Karpas-422 (cell line): ENCODE data around the gene RPGRIP1L. TPM values are rescaled to one million over a fixed set of nuclear protein-coding genes. Genes with fewer than 3 reads are reported as not detected.
A peak's percentile ranks its signal among the peaks of the same experiment; 100 is the strongest.
"Not testable (repeated sequence)": the region's sequence is repeated elsewhere in the genome, so short reads cannot be mapped to it uniquely, and the experiment has no call there.

ENCODE experiments used
- DNase-seq: peaks from one replicate; pipeline ENCODE4 v3.0.0-alpha.2; 2015
- H2AFZ ChIP-seq: fragments of 200-600 bp; sonication (generic); 2 replicates; pipeline ENCODE4 v1.6.1; 2014; ENCODE audit warnings: antibody characterized with exemption, low read length, mixed read lengths
- H3K27ac ChIP-seq: fragments of 200-600 bp; sonication (generic); 2 replicates; pipeline ENCODE4 v1.5.1; 2014; ENCODE audit warnings: mild to moderate bottlenecking, low read length, moderate library complexity
- H3K27me3 ChIP-seq: fragments of 200-600 bp; sonication (generic); 2 replicates; pipeline ENCODE4 v1.6.1; 2014; ENCODE audit warnings: low read length, mixed read lengths
- H3K36me3 ChIP-seq: fragments of 200-600 bp; sonication (generic); 2 replicates; pipeline ENCODE4 v1.6.1; 2014; ENCODE audit warnings: low read length, mixed read lengths; ENCODE audit not compliant: insufficient read depth
- H3K4me1 ChIP-seq: fragments of 200-600 bp; sonication (generic); 2 replicates; pipeline ENCODE4 v1.6.1; 2014; ENCODE audit warnings: mild to moderate bottlenecking, low read length, mixed read lengths
- H3K4me2 ChIP-seq: fragments of 200-600 bp; sonication (generic); 2 replicates; pipeline ENCODE4 v1.6.1; 2014; ENCODE audit warnings: low read length, low read depth, mild to moderate bottlenecking; ENCODE audit not compliant: poor library complexity, severe bottlenecking
- H3K4me3 ChIP-seq: fragments of 200-600 bp; sonication (generic); 2 replicates; pipeline ENCODE4 v1.5.1; 2014; ENCODE audit warnings: mild to moderate bottlenecking, antibody characterized with exemption, low read length, mixed read lengths
- H3K79me2 ChIP-seq: fragments of 200-600 bp; sonication (generic); 2 replicates; pipeline ENCODE4 v1.6.1; 2014; ENCODE audit warnings: mild to moderate bottlenecking, low read length, mixed read lengths
- H3K9ac ChIP-seq: fragments of 200-600 bp; sonication (generic); 2 replicates; pipeline ENCODE4 v1.6.0; 2014; ENCODE audit warnings: low read length
- H3K9me2 ChIP-seq: fragments of 200-600 bp; sonication (generic), shearing (Covaris generic); replicated peaks from 2 replicates; pipeline ENCODE4 v1.6.0; 2014; ENCODE audit warnings: mild to moderate bottlenecking, low read length, moderate library complexity; ENCODE audit not compliant: insufficient read depth
- H3K9me3 ChIP-seq: fragments of 300-700, 200-600 bp; sonication (generic); 2 replicates; pipeline ENCODE4 v1.6.1; 2014; ENCODE audit warnings: low read length, mixed read lengths
- H4K20me1 ChIP-seq: fragments of 200-600 bp; sonication (generic); 2 replicates; pipeline ENCODE4 v1.6.1; 2014; ENCODE audit warnings: mild to moderate bottlenecking, antibody characterized with exemption, low read length, low read depth; ENCODE audit not compliant: insufficient read depth
- total RNA-seq: library from RNA; depleted of rRNA; stranded (reverse); fragments of >200 nt; shearing (Covaris generic); gene quantifications from 2 replicates; pipeline ENCODE4 v1.2.3, GENCODE V29; 2014; ENCODE audit warnings: low replicate concordance

The RPGRIP1L gene
- total RNA-seq, 1 experiment from 2014 or later = 19.1 TPM

DNA sequence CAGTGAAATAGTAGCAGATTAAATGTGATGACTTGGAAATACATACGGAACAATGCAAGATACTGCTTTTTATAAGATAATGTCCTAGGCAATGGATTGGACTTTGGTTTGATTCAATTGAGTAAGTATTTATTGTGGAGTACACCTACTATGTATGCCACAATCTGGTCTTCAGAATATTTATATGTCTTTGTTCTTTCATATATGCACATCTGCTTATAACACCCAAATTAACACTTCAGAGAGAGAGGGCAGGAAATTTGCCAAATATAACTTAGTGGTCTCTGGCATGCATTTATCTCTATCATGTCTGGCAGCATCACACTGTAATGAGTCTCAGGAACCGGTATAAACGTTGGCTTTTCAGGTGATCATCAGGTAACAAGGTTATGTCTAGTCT, 16.9 kb downstream of the RPGRIP1L start:
- H3K27me3 ChIP-seq = no peaks in the 10 kb centered on the region
- no peaks in the 10 kb centered on the region for H3K9me3 ChIP-seq
- H3K36me3 ChIP-seq = peaks cover 52% of the 10 kb centered on the region
- H3K4me3 ChIP-seq = no peak overlapping the region
- peaks cover 12% of the 10 kb centered on the region for H3K4me1 ChIP-seq
- H3K79me2 ChIP-seq = peaks cover 5% of the 10 kb centered on the region; the same call in 1 of the 2 replicates
- H3K4me2 ChIP-seq = no peak overlapping the region
- no peaks in the 10 kb centered on the region for H4K20me1 ChIP-seq
- no peak overlapping the region for H3K9ac ChIP-seq
- H3K9me2 ChIP-seq = no peaks in the 10 kb centered on the region
- H3K27ac ChIP-seq = 0 out of 2 replicates have a peak overlapping the region, but pooled peaks have one; percentile 0
- no peak for DNase-seq
- H2AFZ ChIP-seq = no peak overlapping the region

DNA sequence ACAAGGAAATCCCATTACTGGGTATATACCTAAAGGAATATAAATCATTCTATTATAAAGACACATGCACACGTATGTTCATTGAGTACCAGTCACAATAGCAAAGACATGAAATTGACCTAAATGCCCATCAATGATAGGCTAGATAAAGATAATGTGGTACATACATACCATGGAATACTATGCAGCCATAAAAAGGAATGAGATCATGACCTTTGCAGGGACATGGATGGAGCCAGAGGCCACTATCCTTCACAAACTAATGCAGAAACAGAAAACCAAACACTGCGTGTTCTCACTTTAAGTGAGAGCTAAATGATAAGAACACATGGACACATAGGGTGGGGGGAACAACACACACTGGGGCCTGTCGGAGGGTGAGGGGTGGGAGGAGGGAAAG, 18.3 kb downstream of the RPGRIP1L start:
- H3K9ac ChIP-seq, H3K4me3 ChIP-seq, H4K20me1 ChIP-seq, DNase-seq, H3K4me1 ChIP-seq, H3K4me2 ChIP-seq, H3K27ac ChIP-seq, H3K9me2 ChIP-seq, H3K27me3 ChIP-seq, H2AFZ ChIP-seq, H3K9me3 ChIP-seq, H3K79me2 ChIP-seq: not testable (repeated sequence)
- peaks cover 46% of the 10 kb centered on the region for H3K36me3 ChIP-seq

DNA sequence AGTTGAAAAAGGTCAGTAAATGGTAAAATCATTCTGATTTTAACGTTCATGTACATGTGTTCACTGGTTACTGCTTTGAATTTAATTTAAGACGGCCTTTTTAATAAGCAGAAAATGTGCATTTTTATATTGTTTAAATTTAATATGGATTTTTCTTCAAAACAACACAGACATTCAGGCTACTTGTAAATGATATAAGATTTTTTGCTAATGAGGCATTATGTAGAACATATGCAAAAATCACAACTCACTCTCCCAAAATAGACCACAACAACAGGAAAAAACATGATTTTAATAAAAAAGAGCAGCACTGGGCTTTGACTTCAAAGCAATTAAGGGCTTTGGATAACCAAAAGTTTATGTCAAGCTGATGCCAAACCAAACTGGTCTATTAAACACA, 22.3 kb downstream of the RPGRIP1L start:
- H3K4me3 ChIP-seq = no peak overlapping the region
- peaks cover 11% of the 10 kb centered on the region for H3K4me1 ChIP-seq
- peaks cover 5% of the 10 kb centered on the region; the same call in 1 of the 2 replicates for H3K79me2 ChIP-seq
- no peaks in the 10 kb centered on the region for H3K9me3 ChIP-seq
- H3K9me2 ChIP-seq = no peaks in the 10 kb centered on the region
- H3K27ac ChIP-seq = no peak overlapping the region
- H3K9ac ChIP-seq = no peak overlapping the region
- H4K20me1 ChIP-seq = no peaks in the 10 kb centered on the region
- H2AFZ ChIP-seq = no peak overlapping the region
- DNase-seq = no peak
- no peaks in the 10 kb centered on the region for H3K27me3 ChIP-seq
- peaks cover 41% of the 10 kb centered on the region for H3K36me3 ChIP-seq
- H3K4me2 ChIP-seq = no peak overlapping the region

DNA sequence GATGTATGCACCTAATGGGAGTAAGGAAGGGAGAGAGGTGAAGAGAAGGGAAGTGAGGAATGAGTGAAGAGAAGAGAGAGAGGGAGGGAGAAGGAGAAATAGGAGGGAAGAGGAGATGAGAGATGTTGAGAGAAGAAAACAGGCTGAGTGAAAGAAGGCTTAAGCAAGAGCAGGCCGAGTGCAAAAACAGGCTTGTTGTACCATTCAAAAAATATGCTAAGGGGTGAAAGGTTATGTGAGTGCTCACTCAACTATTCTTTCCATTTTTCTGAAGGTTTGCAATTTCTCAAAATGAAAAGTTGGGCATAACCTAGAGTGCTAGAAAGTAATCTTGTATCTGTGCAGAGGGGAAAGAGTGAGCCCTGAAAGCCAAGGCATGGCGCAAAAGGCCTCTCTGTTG, 22.9 kb downstream of the RPGRIP1L start:
- no peaks in the 10 kb centered on the region for H3K9me3 ChIP-seq

DNA sequence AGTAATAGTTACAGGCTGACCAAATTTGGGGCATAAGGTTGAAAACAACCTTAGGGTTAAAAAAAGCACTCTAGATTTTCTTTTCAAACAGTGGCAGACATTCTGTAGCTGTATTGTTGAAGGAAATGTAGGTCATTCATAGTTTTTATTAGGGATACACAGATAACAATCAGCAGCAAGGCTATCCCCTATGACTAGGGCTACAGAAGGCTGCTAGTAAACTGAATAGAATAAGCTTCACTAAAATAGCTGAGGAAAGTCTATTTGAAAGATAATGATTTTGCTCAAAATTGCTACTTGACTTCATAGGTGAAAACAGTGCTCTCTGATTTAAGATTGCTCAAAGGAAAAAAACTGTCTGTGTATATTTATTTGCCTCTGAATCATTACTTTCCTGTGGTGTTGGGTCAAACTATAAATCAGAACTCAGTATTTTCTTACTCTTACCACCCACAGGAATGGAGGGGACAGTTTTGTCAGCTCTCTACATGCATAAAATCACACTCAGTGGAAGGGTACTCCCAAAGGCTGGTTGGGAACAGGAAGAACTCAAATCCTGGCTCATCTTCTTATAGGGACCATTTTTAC, 24.8 kb downstream of the RPGRIP1L start:
- H3K27me3 ChIP-seq = no peaks in the 10 kb centered on the region
- no peak overlapping the region for H3K9ac ChIP-seq
- peaks cover 5% of the 10 kb centered on the region; the same call in 1 of the 2 replicates for H3K79me2 ChIP-seq
- H3K9me2 ChIP-seq = no peaks in the 10 kb centered on the region
- no peak overlapping the region for H3K4me3 ChIP-seq
- peaks cover 30% of the 10 kb centered on the region for H3K36me3 ChIP-seq
- no peak overlapping the region for H3K27ac ChIP-seq
- H3K4me2 ChIP-seq = no peak overlapping the region
- no peak overlapping the region for H2AFZ ChIP-seq
- H4K20me1 ChIP-seq = no peaks in the 10 kb centered on the region
- H3K9me3 ChIP-seq = no peaks in the 10 kb centered on the region
- H3K4me1 ChIP-seq = peaks cover 16% of the 10 kb centered on the region
- no peak for DNase-seq

More for the DNA sequence above, 22.9 kb downstream of the RPGRIP1L start:
- Histone ChIP-seq H3K36me3 (peaks cover 36% of the 10 kb centered on the region), H3K4me3 (no peak overlapping the region), H3K9ac (no peak overlapping the region), H3K4me2 (no peak overlapping the region), H3K9me2 (no peaks in the 10 kb centered on the region), H4K20me1 (no peaks in the 10 kb centered on the region), H2AFZ (no peak overlapping the region), H3K4me1 (peaks cover 11% of the 10 kb centered on the region), H3K27me3 (no peaks in the 10 kb centered on the region), H3K79me2 (peaks cover 5% of the 10 kb centered on the region; the same call in 1 of the 2 replicates), H3K27ac (no peak overlapping the region)
- DNase-seq = no peak

DNA sequence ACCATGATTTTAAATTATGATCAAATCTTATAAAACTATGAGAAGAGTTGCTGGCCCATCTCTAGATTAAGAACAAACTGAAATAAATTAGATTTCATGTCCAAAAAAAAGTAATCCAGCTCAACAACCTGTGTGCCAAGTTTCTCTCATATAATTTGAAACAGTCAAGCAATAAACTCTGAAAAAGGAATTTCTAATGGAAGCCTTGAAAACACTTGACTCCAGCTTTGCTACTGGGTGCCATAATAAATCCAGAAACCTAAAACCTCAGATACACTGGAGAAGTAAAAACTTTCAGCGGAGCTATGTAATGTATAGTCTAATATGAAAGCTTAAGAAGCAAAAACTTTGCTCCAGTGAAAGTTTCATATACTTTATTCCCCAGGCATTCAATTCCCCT, 25.5 kb downstream of the RPGRIP1L start:
- Histone ChIP-seq H3K9me3 (no peaks in the 10 kb centered on the region), H3K4me1 (peaks cover 22% of the 10 kb centered on the region), H3K79me2 (peaks cover 5% of the 10 kb centered on the region; the same call in 1 of the 2 replicates), H2AFZ (no peak overlapping the region), H3K4me3 (no peak overlapping the region), H3K4me2 (no peak overlapping the region), H3K27ac (no peak overlapping the region), H3K9ac (no peak overlapping the region), H4K20me1 (no peaks in the 10 kb centered on the region), H3K27me3 (no peaks in the 10 kb centered on the region), H3K36me3 (peaks cover 24% of the 10 kb centered on the region), H3K9me2 (no peaks in the 10 kb centered on the region)
- no peak for DNase-seq

DNA sequence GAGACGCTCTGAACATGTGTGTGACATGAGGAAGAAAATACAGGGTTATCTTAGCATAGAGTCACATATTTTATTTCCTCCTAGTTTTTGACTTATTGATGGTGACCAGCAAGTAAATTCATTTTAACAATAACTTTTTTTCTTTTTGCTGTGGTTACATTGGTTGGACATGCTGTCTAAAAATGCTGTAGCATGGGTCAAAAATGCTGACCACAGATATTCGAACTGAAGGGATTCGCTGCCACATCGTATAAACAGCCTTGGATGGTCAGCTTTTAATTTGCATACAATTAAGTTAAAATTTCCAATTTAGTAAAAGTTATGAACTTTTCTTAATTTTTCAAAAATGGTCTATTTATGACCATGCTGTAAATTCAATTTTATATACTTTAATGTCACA, 30.5 kb downstream of the RPGRIP1L start:
- no peaks in the 10 kb centered on the region for H3K9me2 ChIP-seq
- H4K20me1 ChIP-seq = no peaks in the 10 kb centered on the region
- no peaks in the 10 kb centered on the region for H3K27me3 ChIP-seq
- no peaks in the 10 kb centered on the region for H3K79me2 ChIP-seq
- 0 out of 2 replicates have a peak overlapping the region, but pooled peaks have one; percentile 58 for H3K27ac ChIP-seq
- no peak overlapping the region for H3K9ac ChIP-seq
- DNase-seq = no peak
- H3K4me1 ChIP-seq = peaks cover 42% of the 10 kb centered on the region
- H3K4me3 ChIP-seq = no peak overlapping the region
- peak overlapping the region; percentile 46 for H3K4me2 ChIP-seq
- H3K9me3 ChIP-seq = no peaks in the 10 kb centered on the region
- peaks cover 15% of the 10 kb centered on the region for H3K36me3 ChIP-seq
- no peak overlapping the region for H2AFZ ChIP-seq

DNA sequence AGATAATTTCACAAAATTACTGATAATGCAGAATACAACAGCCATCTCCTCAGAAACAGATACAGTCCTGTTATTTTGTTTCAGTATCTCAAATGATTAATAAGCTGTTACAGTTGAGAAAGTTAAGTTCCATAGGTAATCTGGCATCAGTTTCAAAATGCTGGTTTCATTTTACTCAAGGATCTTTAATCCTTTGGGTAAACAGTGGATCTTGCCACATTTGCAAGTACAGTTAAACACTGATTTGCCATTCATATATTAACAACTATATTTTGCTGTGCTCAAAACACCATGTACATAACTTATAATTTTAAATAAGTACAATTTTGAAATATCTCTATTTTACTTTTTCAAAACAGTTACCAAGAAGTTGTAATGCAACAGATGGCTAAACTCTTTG, 31.2 kb downstream of the RPGRIP1L start:
- peak overlapping the region; percentile 46 for H3K4me2 ChIP-seq
- H4K20me1 ChIP-seq = no peaks in the 10 kb centered on the region
- DNase-seq = no peak
- H3K4me3 ChIP-seq = no peak overlapping the region
- no peaks in the 10 kb centered on the region for H3K79me2 ChIP-seq
- no peaks in the 10 kb centered on the region for H3K9me2 ChIP-seq
- H3K9me3 ChIP-seq = no peaks in the 10 kb centered on the region
- H3K27ac ChIP-seq = peak overlapping the region; percentile 58
- 0 out of 2 replicates have a peak overlapping the region, but pooled peaks have one; percentile 21 for H2AFZ ChIP-seq
- peaks cover 42% of the 10 kb centered on the region for H3K4me1 ChIP-seq
- H3K36me3 ChIP-seq = peaks cover 16% of the 10 kb centered on the region
- H3K9ac ChIP-seq = peak overlapping the region; percentile 26
- H3K27me3 ChIP-seq = no peaks in the 10 kb centered on the region
